SK-N-SH (cell line): Measurements from ENCODE around the gene TAF6.
A peak's percentile ranks its signal among the peaks of the same experiment; 100 is the strongest.

Experiments used
- EZH2phosphoT487 ChIP-seq: fragments of 200-600 bp; sonication (generic); IDR thresholded peaks from 2 replicates; pipeline ENCODE4 v1.6.1; 2017; ENCODE audit warnings: low read depth, mixed run types, mild to moderate bottlenecking, antibody characterized with exemption, moderate library complexity, borderline replicate concordance
- RCOR1 ChIP-seq: fragments of 150-350 bp; IDR thresholded peaks from 2 replicates; pipeline ENCODE4 v1.6.1; 2017; ENCODE audit warnings: antibody characterized with exemption, low read length
- TAF1 ChIP-seq: IDR thresholded peaks from 2 replicates; pipeline ENCODE4 v1.6.1; 2012; ENCODE audit warnings: low read depth, mild to moderate bottlenecking, low read length, moderate library complexity, borderline replicate concordance
- TF ChIP-seq, protein P1 (sequence below): IDR thresholded peaks from 2 replicates; pipeline ENCODE4 v1.6.1; 2012; ENCODE audit warnings: mild to moderate bottlenecking, low read depth, low read length, moderate library complexity
- TF ChIP-seq, protein P2 (sequence below): fragments of 200-600 bp; sonication (generic); IDR thresholded peaks from 2 replicates; pipeline ENCODE4 v1.6.1; 2017; ENCODE audit warnings: antibody characterized with exemption, mild to moderate bottlenecking, moderate library complexity
- TF ChIP-seq, protein P3 (sequence below): IDR thresholded peaks from 2 replicates; pipeline ENCODE4; 2012

DNA sequence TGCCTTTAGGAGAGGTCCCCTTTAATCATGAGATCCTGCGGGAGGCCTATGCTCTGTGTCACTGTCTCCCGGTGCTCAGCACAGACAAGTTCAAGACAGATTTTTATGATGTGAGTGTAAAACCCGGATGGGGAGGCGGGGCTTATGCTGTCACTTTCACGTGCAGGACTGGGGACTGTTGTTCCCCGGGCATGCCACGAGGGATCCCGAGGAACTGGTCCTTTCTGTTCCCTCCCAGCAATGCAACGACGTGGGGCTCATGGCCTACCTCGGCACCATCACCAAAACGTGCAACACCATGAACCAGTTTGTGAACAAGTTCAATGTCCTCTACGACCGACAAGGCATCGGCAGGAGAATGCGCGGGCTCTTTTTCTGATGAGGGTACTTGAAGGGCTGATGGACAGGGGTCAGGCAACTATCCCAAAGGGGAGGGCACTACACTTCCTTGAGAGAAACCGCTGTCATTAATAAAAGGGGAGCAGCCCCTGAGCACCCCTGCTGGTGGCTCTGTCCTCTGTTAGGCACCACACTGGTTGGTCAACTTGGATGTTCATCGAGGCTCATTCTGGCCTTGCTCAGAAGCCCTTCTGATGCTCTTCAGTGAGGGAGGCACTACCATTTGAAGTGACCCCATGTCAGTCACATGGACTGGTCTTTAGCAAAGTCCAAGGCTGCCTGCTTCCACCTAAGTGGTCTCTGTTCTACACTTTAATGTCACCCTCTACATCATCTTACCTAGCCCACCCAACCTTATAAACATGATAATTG is 27.6 kb downstream of the TAF6 start:
- TF ChIP-seq, protein P1, sequence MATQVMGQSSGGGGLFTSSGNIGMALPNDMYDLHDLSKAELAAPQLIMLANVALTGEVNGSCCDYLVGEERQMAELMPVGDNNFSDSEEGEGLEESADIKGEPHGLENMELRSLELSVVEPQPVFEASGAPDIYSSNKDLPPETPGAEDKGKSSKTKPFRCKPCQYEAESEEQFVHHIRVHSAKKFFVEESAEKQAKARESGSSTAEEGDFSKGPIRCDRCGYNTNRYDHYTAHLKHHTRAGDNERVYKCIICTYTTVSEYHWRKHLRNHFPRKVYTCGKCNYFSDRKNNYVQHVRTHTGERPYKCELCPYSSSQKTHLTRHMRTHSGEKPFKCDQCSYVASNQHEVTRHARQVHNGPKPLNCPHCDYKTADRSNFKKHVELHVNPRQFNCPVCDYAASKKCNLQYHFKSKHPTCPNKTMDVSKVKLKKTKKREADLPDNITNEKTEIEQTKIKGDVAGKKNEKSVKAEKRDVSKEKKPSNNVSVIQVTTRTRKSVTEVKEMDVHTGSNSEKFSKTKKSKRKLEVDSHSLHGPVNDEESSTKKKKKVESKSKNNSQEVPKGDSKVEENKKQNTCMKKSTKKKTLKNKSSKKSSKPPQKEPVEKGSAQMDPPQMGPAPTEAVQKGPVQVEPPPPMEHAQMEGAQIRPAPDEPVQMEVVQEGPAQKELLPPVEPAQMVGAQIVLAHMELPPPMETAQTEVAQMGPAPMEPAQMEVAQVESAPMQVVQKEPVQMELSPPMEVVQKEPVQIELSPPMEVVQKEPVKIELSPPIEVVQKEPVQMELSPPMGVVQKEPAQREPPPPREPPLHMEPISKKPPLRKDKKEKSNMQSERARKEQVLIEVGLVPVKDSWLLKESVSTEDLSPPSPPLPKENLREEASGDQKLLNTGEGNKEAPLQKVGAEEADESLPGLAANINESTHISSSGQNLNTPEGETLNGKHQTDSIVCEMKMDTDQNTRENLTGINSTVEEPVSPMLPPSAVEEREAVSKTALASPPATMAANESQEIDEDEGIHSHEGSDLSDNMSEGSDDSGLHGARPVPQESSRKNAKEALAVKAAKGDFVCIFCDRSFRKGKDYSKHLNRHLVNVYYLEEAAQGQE: no peak
- TF ChIP-seq, protein P2, sequence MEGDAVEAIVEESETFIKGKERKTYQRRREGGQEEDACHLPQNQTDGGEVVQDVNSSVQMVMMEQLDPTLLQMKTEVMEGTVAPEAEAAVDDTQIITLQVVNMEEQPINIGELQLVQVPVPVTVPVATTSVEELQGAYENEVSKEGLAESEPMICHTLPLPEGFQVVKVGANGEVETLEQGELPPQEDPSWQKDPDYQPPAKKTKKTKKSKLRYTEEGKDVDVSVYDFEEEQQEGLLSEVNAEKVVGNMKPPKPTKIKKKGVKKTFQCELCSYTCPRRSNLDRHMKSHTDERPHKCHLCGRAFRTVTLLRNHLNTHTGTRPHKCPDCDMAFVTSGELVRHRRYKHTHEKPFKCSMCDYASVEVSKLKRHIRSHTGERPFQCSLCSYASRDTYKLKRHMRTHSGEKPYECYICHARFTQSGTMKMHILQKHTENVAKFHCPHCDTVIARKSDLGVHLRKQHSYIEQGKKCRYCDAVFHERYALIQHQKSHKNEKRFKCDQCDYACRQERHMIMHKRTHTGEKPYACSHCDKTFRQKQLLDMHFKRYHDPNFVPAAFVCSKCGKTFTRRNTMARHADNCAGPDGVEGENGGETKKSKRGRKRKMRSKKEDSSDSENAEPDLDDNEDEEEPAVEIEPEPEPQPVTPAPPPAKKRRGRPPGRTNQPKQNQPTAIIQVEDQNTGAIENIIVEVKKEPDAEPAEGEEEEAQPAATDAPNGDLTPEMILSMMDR: peak; percentile 42
- TF ChIP-seq, protein P3, sequence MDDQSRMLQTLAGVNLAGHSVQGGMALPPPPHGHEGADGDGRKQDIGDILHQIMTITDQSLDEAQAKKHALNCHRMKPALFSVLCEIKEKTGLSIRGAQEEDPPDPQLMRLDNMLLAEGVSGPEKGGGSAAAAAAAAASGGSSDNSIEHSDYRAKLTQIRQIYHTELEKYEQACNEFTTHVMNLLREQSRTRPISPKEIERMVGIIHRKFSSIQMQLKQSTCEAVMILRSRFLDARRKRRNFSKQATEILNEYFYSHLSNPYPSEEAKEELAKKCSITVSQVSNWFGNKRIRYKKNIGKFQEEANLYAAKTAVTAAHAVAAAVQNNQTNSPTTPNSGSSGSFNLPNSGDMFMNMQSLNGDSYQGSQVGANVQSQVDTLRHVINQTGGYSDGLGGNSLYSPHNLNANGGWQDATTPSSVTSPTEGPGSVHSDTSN: no peak
- no peak for TF ChIP-seq RCOR1
- no peak for TF ChIP-seq TAF1
- TF ChIP-seq EZH2phosphoT487: no peak
